Liver (tissue), 9 donors: Measurements from ENCODE around the gene TSHR. TPM values are rescaled to one million over a fixed set of nuclear protein-coding genes. Genes with fewer than 3 reads are reported as not detected.
"Not testable (repeated sequence)": the region's sequence is repeated elsewhere in the genome, so short reads cannot be mapped to it uniquely, and the experiment has no call there.

Source experiments
- DNase-seq: peaks from one replicate; pipeline ENCODE4 v3.0.0-alpha.2; 2017; ENCODE audit warnings: low spot score
- H3K27ac ChIP-seq, 2 donors: one replicate each; pipeline ENCODE4 v1.7.0; 2013; ENCODE audit warnings: inconsistent platforms in 2 of 2, low read length in 2 of 2, control low read depth in 1 of 2, low read depth in 1 of 2, mild to moderate bottlenecking in 1 of 2
- H3K27me3 ChIP-seq, 4 donors: one replicate each; pipeline versions ENCODE4 v1.6.1 to v1.7.0; 2013; ENCODE audit warnings: low read length in 3 of 4, inconsistent platforms in 1 of 4, mild to moderate bottlenecking in 1 of 4, moderate library complexity in 1 of 4; ENCODE audit not compliant: control insufficient read depth in 4 of 4, insufficient read depth in 4 of 4
- H3K36me3 ChIP-seq, 4 donors: one replicate each; pipeline versions ENCODE4 v1.6.1 to v1.7.0; 2013; ENCODE audit warnings: low read length in 3 of 4, mild to moderate bottlenecking in 3 of 4, low read depth in 1 of 4, moderate library complexity in 1 of 4; ENCODE audit not compliant: control insufficient read depth in 4 of 4, insufficient read depth in 3 of 4
- H3K4me1 ChIP-seq, 4 donors: one replicate each; pipeline versions ENCODE4 v1.6.1 to v1.7.0; 2013; ENCODE audit warnings: low read length in 3 of 4, mild to moderate bottlenecking in 3 of 4, moderate library complexity in 1 of 4; ENCODE audit not compliant: control insufficient read depth in 4 of 4, insufficient read depth in 4 of 4
- H3K4me3 ChIP-seq, 3 donors: one replicate each; pipeline versions ENCODE4 v1.6.1 to v1.7.0; 2013; ENCODE audit warnings: low read length in 3 of 3, control low read depth in 1 of 3, low read depth in 1 of 3, mild to moderate bottlenecking in 1 of 3
- H3K9ac ChIP-seq, 2 donors: one replicate each; pipeline ENCODE4 v1.7.0; 2013; ENCODE audit warnings: low read length in 2 of 2, mild to moderate bottlenecking in 2 of 2, moderate library complexity in 2 of 2, control low read depth in 1 of 2, low read depth in 1 of 2
- H3K9me3 ChIP-seq, 4 donors: one replicate each; pipeline versions ENCODE4 v1.6.1 to v1.7.0; 2013; ENCODE audit warnings: low read length in 3 of 4; ENCODE audit not compliant: control insufficient read depth in 4 of 4
- EGR1 ChIP-seq, 2 donors: IDR thresholded peaks; 2 replicates each; pipeline ENCODE4 v1.6.1; 2016 to 2018; ENCODE audit warnings: antibody characterized with exemption in 2 of 2, low read depth in 2 of 2
- FOXA2 ChIP-seq: IDR thresholded peaks from 2 replicates; pipeline ENCODE4 v1.6.1; 2016; ENCODE audit warnings: antibody characterized with exemption
- GABPA ChIP-seq, 2 donors: IDR thresholded peaks in 1 of 2; conservative IDR thresholded peaks in 1 of 2; 2 replicates each; pipeline ENCODE4 v1.6.1; 2016; ENCODE audit warnings: antibody characterized with exemption in 2 of 2, mild to moderate bottlenecking in 1 of 2, moderate library complexity in 1 of 2
- NR2F2 ChIP-seq: IDR thresholded peaks from 2 replicates; pipeline ENCODE4 v1.6.1; 2016; ENCODE audit warnings: antibody characterized with exemption
- SP1 ChIP-seq: IDR thresholded peaks from 2 replicates; pipeline ENCODE4 v1.6.1; 2018; ENCODE audit warnings: antibody characterized with exemption, mild to moderate bottlenecking
- YY1 ChIP-seq: IDR thresholded peaks from 2 replicates; pipeline ENCODE4 v1.6.1; 2016; ENCODE audit warnings: antibody characterized with exemption, mild to moderate bottlenecking
- WGBS: extraction: QIAGEN DNeasy Blood & Tissue Kit; methylation state at CpG from one replicate; pipeline ENCODE4 v1.1.7; 2013; 5-methylcytosine and 5-hydroxymethylcytosine counted together
- polyA plus RNA-seq, 2 donors: library from polyadenylated mRNA; stranded (reverse) in 1 of 2; unstranded in 1 of 2; fragments of 200-250 nt in 1 of 2; fragments of >200 nt in 1 of 2; fragmentation: Nextera tagmentation in 1 of 2; extraction: Ambion mirVana in 1 of 2; gene quantifications; one replicate each; pipeline versions ENCODE4 v1.2.1 to v1.2.3, GENCODE V29; 2013 to 2015
- total RNA-seq, 2 donors: library from RNA; depleted of rRNA; stranded (reverse); fragments of >200 nt; gene quantifications; one replicate each; pipeline ENCODE4 v1.2.3, GENCODE V29; 2014
- TF ChIP-seq, protein P1 (sequence below): IDR thresholded peaks from 2 replicates; pipeline ENCODE4 v1.6.1; 2016; ENCODE audit warnings: antibody characterized with exemption, mild to moderate bottlenecking
- TF ChIP-seq, protein P2 (sequence below): IDR thresholded peaks from 2 replicates; pipeline ENCODE4 v1.6.1; 2016; ENCODE audit warnings: antibody characterized with exemption
- TF ChIP-seq, protein P3 (sequence below): IDR thresholded peaks from 2 replicates; pipeline ENCODE4 v1.6.1; 2016; ENCODE audit warnings: antibody characterized with exemption
- donor health status: healthy.
- donor health status: healthy.
- donor health status: healthy.
- donor health status: healthy.
- donor health status: healthy.

TSHR gene
- total and polyA plus RNA-seq, 4 donors = 0.08 to 3.2 TPM; not detected in 2

DNA sequence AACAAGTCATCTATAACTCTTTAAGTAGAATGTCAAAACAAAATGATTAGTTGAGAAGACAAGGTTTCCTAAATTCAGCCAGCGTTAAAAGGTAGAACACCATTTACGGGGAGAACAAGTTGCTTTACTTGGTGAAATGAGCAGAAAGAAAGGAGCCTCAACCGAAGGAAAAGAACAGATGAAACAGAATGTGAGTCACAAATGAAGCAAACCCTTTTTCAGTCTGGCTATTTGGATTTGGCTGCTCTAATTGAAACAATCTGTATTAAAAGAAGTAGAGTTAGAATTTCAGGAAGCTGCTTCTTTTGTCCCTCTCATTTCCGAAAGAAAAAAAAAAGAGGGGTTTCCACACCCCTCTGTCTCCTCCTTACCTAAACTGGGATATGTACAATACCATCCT, 48.5 kb upstream of the TSHR start:
- Histone ChIP-seq H3K4me3 (no peak overlapping the region), H3K9ac (no peak overlapping the region), H3K27ac (no peak overlapping the region), H3K27me3 (no peaks in the 10 kb centered on the region), H3K36me3 (no peaks in the 10 kb centered on the region), H3K4me1 (no peaks in the 10 kb centered on the region), H3K9me3 (no peaks in the 10 kb centered on the region)
- TF ChIP-seq, protein P1, sequence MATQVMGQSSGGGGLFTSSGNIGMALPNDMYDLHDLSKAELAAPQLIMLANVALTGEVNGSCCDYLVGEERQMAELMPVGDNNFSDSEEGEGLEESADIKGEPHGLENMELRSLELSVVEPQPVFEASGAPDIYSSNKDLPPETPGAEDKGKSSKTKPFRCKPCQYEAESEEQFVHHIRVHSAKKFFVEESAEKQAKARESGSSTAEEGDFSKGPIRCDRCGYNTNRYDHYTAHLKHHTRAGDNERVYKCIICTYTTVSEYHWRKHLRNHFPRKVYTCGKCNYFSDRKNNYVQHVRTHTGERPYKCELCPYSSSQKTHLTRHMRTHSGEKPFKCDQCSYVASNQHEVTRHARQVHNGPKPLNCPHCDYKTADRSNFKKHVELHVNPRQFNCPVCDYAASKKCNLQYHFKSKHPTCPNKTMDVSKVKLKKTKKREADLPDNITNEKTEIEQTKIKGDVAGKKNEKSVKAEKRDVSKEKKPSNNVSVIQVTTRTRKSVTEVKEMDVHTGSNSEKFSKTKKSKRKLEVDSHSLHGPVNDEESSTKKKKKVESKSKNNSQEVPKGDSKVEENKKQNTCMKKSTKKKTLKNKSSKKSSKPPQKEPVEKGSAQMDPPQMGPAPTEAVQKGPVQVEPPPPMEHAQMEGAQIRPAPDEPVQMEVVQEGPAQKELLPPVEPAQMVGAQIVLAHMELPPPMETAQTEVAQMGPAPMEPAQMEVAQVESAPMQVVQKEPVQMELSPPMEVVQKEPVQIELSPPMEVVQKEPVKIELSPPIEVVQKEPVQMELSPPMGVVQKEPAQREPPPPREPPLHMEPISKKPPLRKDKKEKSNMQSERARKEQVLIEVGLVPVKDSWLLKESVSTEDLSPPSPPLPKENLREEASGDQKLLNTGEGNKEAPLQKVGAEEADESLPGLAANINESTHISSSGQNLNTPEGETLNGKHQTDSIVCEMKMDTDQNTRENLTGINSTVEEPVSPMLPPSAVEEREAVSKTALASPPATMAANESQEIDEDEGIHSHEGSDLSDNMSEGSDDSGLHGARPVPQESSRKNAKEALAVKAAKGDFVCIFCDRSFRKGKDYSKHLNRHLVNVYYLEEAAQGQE = no peak
- TF ChIP-seq, protein P2, sequence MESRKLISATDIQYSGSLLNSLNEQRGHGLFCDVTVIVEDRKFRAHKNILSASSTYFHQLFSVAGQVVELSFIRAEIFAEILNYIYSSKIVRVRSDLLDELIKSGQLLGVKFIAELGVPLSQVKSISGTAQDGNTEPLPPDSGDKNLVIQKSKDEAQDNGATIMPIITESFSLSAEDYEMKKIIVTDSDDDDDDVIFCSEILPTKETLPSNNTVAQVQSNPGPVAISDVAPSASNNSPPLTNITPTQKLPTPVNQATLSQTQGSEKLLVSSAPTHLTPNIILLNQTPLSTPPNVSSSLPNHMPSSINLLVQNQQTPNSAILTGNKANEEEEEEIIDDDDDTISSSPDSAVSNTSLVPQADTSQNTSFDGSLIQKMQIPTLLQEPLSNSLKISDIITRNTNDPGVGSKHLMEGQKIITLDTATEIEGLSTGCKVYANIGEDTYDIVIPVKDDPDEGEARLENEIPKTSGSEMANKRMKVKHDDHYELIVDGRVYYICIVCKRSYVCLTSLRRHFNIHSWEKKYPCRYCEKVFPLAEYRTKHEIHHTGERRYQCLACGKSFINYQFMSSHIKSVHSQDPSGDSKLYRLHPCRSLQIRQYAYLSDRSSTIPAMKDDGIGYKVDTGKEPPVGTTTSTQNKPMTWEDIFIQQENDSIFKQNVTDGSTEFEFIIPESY = no peak
- TF ChIP-seq GABPA (IDR thresholded peaks at IDR 0.05 in 1 of 2, conservative IDR thresholded peaks at IDR 0.05 in 1 of 2) (no peak), SP1 (no peak), NR2F2 (no peak)
- TF ChIP-seq, protein P3, sequence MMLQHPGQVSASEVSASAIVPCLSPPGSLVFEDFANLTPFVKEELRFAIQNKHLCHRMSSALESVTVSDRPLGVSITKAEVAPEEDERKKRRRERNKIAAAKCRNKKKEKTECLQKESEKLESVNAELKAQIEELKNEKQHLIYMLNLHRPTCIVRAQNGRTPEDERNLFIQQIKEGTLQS = no peak
- WGBS = 97% methylated on average over 4 of the region's 4 CpGs
- DNase-seq = no peak

DNA sequence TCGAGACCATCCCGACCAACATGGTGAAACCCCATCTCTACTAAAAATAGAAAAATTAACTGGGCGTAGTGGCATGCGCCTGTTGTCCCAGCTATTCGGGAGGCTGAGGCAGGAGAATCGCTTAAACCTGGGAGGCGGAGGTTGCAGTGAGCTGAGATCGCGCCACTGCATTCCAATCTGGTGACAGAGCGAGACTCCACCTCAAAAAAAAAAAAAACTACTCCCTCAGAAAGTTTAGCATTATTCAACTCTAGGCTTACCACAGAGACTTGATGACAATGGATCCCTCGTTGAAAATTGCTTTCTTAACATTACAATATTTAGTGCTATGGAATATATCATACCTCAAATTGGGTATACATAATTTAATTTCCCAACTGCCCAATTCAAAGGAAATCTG, 43.4 kb upstream of the TSHR start:
- not testable (repeated sequence) for DNase-seq, H3K4me3 ChIP-seq, H3K27me3 ChIP-seq, H3K27ac ChIP-seq, H3K9me3 ChIP-seq, H3K4me1 ChIP-seq, H3K9ac ChIP-seq, H3K36me3 ChIP-seq
- WGBS = 96% methylated on average over 11 of the region's 11 CpGs

DNA sequence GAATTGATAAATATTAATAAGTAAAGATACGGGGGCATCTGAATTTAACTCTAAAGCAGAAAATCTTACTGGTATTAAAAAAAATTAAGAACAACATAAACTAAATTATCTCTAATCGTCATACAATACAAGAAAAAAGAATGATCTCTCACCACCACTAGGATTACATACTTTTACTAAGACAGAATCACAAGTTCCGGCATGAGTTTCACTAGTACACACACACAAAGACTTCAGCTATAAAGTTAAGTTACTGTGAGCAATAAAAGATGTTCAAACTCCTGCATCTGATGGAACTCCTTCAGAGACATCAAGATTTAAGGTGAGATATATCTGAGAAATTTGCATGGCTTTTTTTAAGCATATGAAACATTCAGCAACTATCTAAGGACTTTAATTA, 35.8 kb upstream of the TSHR start:
- WGBS = 95% methylated on average over 3 of the region's 3 CpGs
- DNase-seq = no peak
- Histone ChIP-seq H3K27ac (no peak overlapping the region), H3K9me3 (no peaks in the 10 kb centered on the region), H3K4me1 (no peaks in the 10 kb centered on the region), H3K27me3 (no peaks in the 10 kb centered on the region), H3K4me3 (no peak overlapping the region), H3K36me3 (peaks cover 0 to 6% (median 0%) of the 10 kb centered on the region in 4 donors), H3K9ac (no peak overlapping the region)
- TF ChIP-seq EGR1 (IDR thresholded peaks at IDR 0.05; ENCODE audit: low read depth in 2 of 2) (no peak), FOXA2 (no peak), YY1 (no peak)
